ENCODE results near the gene EFCAB5. TPM values are rescaled to one million over a fixed set of nuclear protein-coding genes. Genes with fewer than 3 reads are reported as not detected.
"Not testable (repeated sequence)": the region's sequence is repeated elsewhere in the genome, so short reads cannot be mapped to it uniquely, and the experiment has no call there.

The EFCAB5 gene
- total RNA-seq, 1 donor from 2014 or later, result not detected

DNA sequence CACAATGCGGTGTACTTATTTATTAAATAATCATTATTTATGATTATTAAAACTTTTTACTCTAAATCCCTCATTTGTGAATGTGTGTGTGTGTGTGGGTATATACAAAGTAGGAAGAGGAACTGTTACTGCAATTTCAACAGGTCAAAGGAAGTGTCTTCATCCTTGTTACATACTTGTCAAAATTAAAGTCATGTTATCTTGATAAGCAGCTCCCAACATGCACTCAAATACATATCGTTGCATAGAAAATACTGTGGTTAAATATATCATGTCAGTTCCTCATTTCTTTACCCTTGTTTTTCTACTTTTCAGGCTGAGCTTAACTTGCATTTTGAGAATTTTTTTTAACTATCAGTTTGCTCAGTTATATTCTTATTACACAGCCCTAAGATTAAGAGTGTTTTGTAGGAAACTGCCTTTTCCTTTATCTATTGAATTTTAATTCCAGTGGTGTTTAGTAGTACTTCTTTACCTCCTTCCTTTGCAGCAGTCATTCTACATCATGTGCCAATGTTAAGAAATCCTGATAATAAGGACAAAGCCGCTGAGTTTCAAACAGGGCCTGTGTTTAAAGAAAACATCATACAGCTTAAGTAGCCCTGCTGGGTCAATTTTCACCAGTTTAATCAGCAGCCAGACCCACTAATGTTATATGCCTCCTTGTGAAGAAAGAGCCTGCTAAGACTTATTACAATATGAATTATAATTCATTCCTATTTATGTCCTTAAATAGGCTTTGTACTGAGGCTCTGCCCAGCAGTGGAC is 7.2 kb downstream of the EFCAB5 start:
- Histone ChIP-seq H3K4me3 (ENCODE audit: low read depth, low read length) (no peak overlapping the region), H3K36me3 (ENCODE audit: control insufficient read depth, insufficient read depth, low read length) (no peaks in the 10 kb centered on the region), H3K27me3 (ENCODE audit: control insufficient read depth, insufficient read depth, low read length) (no peaks in the 10 kb centered on the region)
- TF ChIP-seq, protein P1, sequence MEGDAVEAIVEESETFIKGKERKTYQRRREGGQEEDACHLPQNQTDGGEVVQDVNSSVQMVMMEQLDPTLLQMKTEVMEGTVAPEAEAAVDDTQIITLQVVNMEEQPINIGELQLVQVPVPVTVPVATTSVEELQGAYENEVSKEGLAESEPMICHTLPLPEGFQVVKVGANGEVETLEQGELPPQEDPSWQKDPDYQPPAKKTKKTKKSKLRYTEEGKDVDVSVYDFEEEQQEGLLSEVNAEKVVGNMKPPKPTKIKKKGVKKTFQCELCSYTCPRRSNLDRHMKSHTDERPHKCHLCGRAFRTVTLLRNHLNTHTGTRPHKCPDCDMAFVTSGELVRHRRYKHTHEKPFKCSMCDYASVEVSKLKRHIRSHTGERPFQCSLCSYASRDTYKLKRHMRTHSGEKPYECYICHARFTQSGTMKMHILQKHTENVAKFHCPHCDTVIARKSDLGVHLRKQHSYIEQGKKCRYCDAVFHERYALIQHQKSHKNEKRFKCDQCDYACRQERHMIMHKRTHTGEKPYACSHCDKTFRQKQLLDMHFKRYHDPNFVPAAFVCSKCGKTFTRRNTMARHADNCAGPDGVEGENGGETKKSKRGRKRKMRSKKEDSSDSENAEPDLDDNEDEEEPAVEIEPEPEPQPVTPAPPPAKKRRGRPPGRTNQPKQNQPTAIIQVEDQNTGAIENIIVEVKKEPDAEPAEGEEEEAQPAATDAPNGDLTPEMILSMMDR (IDR thresholded peaks at IDR 0.05; ENCODE audit: insufficient read depth, low read length, severe bottlenecking), result no peak
- FAIRE-seq, result no peak
- DNase-seq (ENCODE audit: low read depth), result no peak

DNA sequence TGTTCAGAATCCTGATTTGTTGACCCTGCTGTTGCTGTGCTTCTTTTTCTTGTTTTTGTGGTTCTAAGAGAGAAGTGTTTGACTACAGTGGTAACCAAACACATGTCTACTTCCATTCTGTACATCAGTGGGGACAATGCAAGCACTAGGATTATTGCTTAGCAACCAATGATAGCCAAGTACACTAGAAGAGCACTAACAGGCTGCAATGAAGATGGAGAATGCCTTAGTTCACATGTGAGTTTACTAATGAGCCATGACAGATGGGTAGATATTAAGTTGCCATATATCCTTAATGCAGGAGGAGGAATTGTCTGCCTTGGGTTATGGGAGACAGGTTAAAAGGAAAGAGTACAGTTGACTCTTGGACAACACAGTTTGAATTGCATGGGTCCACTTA is 8.3 kb downstream of the EFCAB5 start:
- FAIRE-seq, result no peak
- no peak overlapping the region for H3K4me3 ChIP-seq (ENCODE audit: low read depth, low read length)
- DNase-seq (ENCODE audit: low read depth), result no peak
- TF ChIP-seq, protein P1 (IDR thresholded peaks at IDR 0.05; ENCODE audit: insufficient read depth, low read length, severe bottlenecking), result no peak
- no peaks in the 10 kb centered on the region for H3K27me3 ChIP-seq (ENCODE audit: control insufficient read depth, insufficient read depth, low read length)
- no peaks in the 10 kb centered on the region for H3K36me3 ChIP-seq (ENCODE audit: control insufficient read depth, insufficient read depth, low read length)

DNA sequence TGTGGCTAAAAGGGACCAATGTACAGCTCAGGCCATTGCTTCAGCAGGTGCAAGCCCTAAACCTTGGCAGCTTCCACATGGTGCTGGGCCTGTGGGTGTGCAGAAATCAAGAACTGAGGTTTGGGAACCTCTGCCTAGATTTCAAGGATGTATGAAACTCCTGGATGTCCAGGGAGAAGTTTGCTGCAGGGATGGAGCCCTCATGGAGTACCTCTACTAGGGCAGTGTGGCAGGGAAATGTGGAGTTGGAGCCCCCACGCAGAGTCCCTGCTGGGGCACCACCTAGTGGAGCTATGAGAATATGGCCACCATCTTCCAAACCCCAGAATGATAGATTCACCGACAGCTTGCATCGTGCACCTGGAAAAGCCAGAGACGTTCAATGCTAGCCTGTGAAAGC is 13.0 kb downstream of the EFCAB5 start:
- DNase-seq (ENCODE audit: low read depth) (no peak), FAIRE-seq (no peak)
- Histone ChIP-seq H3K4me3 (ENCODE audit: low read depth, low read length) (no peak overlapping the region), H3K36me3 (ENCODE audit: control insufficient read depth, insufficient read depth, low read length) (no peaks in the 10 kb centered on the region), H3K27me3 (ENCODE audit: control insufficient read depth, insufficient read depth, low read length) (no peaks in the 10 kb centered on the region)
- TF ChIP-seq, protein P1 (IDR thresholded peaks at IDR 0.05; ENCODE audit: insufficient read depth, low read length, severe bottlenecking), result no peak

DNA sequence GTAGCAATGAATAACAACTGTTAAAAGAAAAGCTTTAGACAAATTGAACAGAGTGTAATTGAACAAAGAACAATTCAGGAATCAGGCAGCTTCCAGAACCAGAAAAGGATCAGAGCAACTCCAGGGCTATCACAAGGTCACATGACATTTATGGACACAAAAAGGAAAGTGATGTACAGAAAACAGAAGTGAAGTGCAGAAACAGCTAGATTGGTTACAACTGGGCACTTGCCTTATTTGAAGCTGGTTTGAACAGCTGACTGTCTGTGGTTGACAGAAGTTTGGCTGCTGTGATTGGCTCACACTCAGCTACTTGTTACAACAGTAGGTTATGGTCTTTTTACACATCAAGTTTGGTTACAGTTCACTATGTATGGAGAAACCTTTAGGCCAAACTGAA is 14.8 kb downstream of the EFCAB5 start:
- H3K36me3 ChIP-seq (ENCODE audit: control insufficient read depth, insufficient read depth, low read length), result no peaks in the 10 kb centered on the region

DNA sequence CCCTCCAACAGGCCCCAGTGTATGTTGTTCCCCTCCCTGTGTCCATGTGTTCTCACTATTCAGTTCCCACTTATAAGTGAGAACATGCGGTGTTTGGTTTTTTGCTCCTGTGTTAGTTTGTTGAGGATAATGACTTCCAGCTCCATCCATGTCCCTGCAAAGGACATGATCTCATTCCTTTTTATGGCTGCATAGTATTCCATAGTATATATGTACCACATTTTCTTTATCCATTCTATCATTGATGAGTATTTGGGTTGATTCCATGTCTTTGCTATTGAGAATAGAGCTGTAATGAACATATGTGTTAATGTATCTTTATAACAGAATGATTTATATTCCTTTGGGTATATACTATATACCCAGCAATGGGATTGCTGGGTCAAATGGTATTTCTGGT is 16.1 kb downstream of the EFCAB5 start:
- not testable (repeated sequence) for H3K27me3 ChIP-seq (ENCODE audit: control insufficient read depth, insufficient read depth, low read length); DNase-seq (ENCODE audit: low read depth); H3K36me3 ChIP-seq (ENCODE audit: control insufficient read depth, insufficient read depth, low read length); FAIRE-seq; H3K4me3 ChIP-seq (ENCODE audit: low read depth, low read length)

More for the DNA sequence above, 14.8 kb downstream of the EFCAB5 start:
- DNase-seq (ENCODE audit: low read depth) (no peak), FAIRE-seq (no peak)
- no peaks in the 10 kb centered on the region for H3K27me3 ChIP-seq (ENCODE audit: control insufficient read depth, insufficient read depth, low read length)
- TF ChIP-seq, protein P1 (IDR thresholded peaks at IDR 0.05; ENCODE audit: insufficient read depth, low read length, severe bottlenecking), result no peak
- H3K4me3 ChIP-seq (ENCODE audit: low read depth, low read length), result no peak overlapping the region

DNA sequence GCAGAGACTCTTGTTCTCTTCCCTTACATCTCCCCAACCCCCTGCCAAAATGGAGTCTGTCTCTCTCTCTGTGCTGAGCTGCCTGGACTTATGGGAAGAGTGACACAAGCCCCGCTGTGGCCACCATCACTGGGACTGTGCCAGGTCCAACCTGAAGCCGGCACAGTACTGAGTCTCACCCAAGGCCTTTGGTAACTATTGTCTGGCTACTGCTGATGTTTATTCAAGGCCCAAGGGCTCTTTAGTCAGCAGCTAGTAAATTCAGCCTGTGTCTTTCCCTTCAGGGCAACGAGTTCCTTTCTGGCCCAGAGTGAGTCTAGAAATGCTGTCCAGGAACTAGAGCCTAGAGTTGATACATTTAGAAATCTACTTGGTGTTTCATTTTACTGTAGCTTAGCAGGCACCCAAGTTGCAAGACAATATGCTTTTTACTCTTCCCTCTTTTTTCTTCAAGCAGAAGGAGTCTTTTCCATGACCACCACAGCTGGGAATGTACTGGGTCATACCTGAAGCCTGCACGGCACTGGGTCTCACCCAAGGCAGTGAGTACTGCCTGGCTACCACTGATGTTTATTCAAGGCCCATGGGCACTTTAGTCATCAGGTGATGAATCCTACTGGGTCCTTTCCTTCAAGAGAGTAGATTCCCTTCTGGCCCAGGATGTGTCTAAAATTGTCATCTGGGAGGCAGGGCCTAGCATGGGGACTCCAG is 17.7 kb downstream of the EFCAB5 start:
- no peaks in the 10 kb centered on the region for H3K27me3 ChIP-seq (ENCODE audit: control insufficient read depth, insufficient read depth, low read length)
- H3K36me3 ChIP-seq (ENCODE audit: control insufficient read depth, insufficient read depth, low read length), result no peaks in the 10 kb centered on the region
- H3K4me3 ChIP-seq (ENCODE audit: low read depth, low read length), result no peak overlapping the region
- TF ChIP-seq, protein P1 (IDR thresholded peaks at IDR 0.05; ENCODE audit: insufficient read depth, low read length, severe bottlenecking), result no peak
- FAIRE-seq (no peak), DNase-seq (ENCODE audit: low read depth) (peak; percentile 88)

All from bronchial epithelial cell (primary cell).